AG10803 (cell line): ENCODE data around the gene CDC34.

ENCODE experiments used
- DNase-seq: peaks from one replicate; pipeline ENCODE4 v3.0.0; 2010; ENCODE audit warnings: low read depth
- H3K4me3 ChIP-seq: 2 replicates; pipeline ENCODE4 v1.5.1; 2011; ENCODE audit warnings: mild to moderate bottlenecking, low read length, control low read depth
- CTCF ChIP-seq: conservative IDR thresholded peaks from 2 replicates; pipeline ENCODE4 v1.5.1; 2011; ENCODE audit warnings: mild to moderate bottlenecking, low read length, control low read depth, inconsistent platforms

The CDC34 gene

GRCh38 chr19:531753-532560 lies at the start of gene CDC34:
Gene CDC34, plus strand, starts transcription at chr19:531760. Its CDS starts 172 bp downstream, at chr19:531932.
- H3K4me3 ChIP-seq = peak within 1 kb of the TSS; percentile 88
- no peak for DNase-seq
- TF ChIP-seq CTCF = no peak

- DNase-seq = no peak
- H3K4me3 ChIP-seq = no peak overlapping the region
- TF ChIP-seq CTCF = no peak
These were observed 49.1 kb upstream of the CDC34 start for GRCh38 chr19:482186-483041.

GRCh38 chr19:483332-484072 lies 48.1 kb upstream of the CDC34 start:
- no peak for TF ChIP-seq CTCF
- H3K4me3 ChIP-seq = no peak overlapping the region

GRCh38 chr19:484494-484893 lies 47.1 kb upstream of the CDC34 start:
- H3K4me3 ChIP-seq = no peak overlapping the region
- no peak for TF ChIP-seq CTCF
- DNase-seq = no peak

More at GRCh38 chr19:483332-484072, 48.1 kb upstream of the CDC34 start:
- no peak for DNase-seq

- TF ChIP-seq CTCF = no peak
- H3K4me3 ChIP-seq = no peak overlapping the region
- no peak for DNase-seq
These were observed 46.5 kb upstream of the CDC34 start for GRCh38 chr19:485077-485476.

GRCh38 chr19:485583-486236 lies 45.9 kb upstream of the CDC34 start:
- no peak overlapping the region for H3K4me3 ChIP-seq

More at GRCh38 chr19:485583-486236, 45.9 kb upstream of the CDC34 start:
- peak; percentile 35 for DNase-seq
- TF ChIP-seq CTCF = no peak
